KMS-11 (cell line): ENCODE data around the gene FEN1.

ENCODE experiments used
- H2AFZ ChIP-seq: fragments of 200-600 bp; sonication (generic); 2 replicates; pipeline ENCODE4 v1.6.1; 2016; ENCODE audit warnings: antibody characterized with exemption, mixed run types, low read depth
- H3K27ac ChIP-seq: fragments of 200-600 bp; sonication (generic); 2 replicates; pipeline ENCODE4 v1.6.1; 2016; ENCODE audit warnings: mild to moderate bottlenecking, mixed run types
- H3K27me3 ChIP-seq: fragments of 200-600 bp; sonication (generic); 2 replicates; pipeline ENCODE4 v1.6.1; 2017; ENCODE audit warnings: mild to moderate bottlenecking, low read depth, mixed run types, moderate library complexity; ENCODE audit not compliant: insufficient read depth
- H3K36me3 ChIP-seq: fragments of 200-600 bp; sonication (generic); 2 replicates; pipeline ENCODE4 v1.6.1; 2017; ENCODE audit warnings: mild to moderate bottlenecking, mixed run types; ENCODE audit not compliant: insufficient read depth
- H3K4me1 ChIP-seq: fragments of 200-600 bp; sonication (generic); 2 replicates; pipeline ENCODE4 v1.6.1; 2016; ENCODE audit warnings: mild to moderate bottlenecking, low read depth, mixed run types; ENCODE audit not compliant: poor library complexity, severe bottlenecking
- H3K4me2 ChIP-seq: fragments of 200-600 bp; sonication (generic); 2 replicates; pipeline ENCODE4 v1.7.0; 2016; ENCODE audit warnings: mild to moderate bottlenecking, mixed run types
- H3K4me3 ChIP-seq: fragments of 200-600 bp; sonication (generic); IDR thresholded peaks from 2 replicates; pipeline ENCODE4 v1.6.1; 2017; ENCODE audit warnings: low read depth, low read length, mixed read lengths; ENCODE audit not compliant: insufficient read depth
- H3K79me2 ChIP-seq: fragments of 200-600 bp; sonication (generic); 2 replicates; pipeline ENCODE4 v1.6.1; 2016; ENCODE audit warnings: low read depth, mixed run types; ENCODE audit not compliant: insufficient read depth
- H3K9ac ChIP-seq: fragments of 200-600 bp; sonication (generic); 2 replicates; pipeline ENCODE4 v1.6.1; 2016; ENCODE audit warnings: mild to moderate bottlenecking, mixed run types
- H4K20me1 ChIP-seq: fragments of 200-600 bp; sonication (generic); 2 replicates; pipeline ENCODE4 v1.6.1; 2016; ENCODE audit warnings: mild to moderate bottlenecking, mixed run types; ENCODE audit not compliant: insufficient read depth
- CTCF ChIP-seq: fragments of 200-600 bp; sonication (generic); conservative IDR thresholded peaks from 2 replicates; pipeline ENCODE4 v1.6.1; 2017; ENCODE audit warnings: low read depth, mild to moderate bottlenecking, antibody characterized with exemption, low read length, moderate library complexity, mixed read lengths

The FEN1 gene

DNA sequence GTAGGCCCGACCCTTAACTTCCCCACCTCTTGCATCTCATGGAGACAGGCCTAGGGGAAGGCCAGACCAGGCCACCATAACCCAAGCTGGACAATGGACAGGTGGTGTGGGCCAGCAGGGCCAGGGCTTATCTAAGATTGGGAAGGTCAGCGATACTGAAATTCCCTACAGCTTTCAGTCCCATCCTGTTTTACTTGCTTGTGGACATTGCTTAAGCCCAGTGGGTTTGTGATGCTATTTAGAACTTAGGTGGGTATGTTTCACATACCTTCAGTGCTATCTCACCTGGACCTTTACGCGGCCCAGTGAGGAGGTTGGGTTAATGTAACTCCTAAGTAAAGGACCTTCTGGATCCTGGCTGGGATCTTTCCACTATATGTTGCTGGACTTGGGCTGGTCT is 37.1 kb downstream of the FEN1 start:
- no peak overlapping the region for H3K4me2 ChIP-seq
- H3K4me3 ChIP-seq = no peak overlapping the region
- no peaks in the 10 kb centered on the region for H4K20me1 ChIP-seq
- H3K79me2 ChIP-seq = no peaks in the 10 kb centered on the region
- no peak overlapping the region for H3K9ac ChIP-seq
- H3K36me3 ChIP-seq = no peaks in the 10 kb centered on the region
- H3K4me1 ChIP-seq = no peaks in the 10 kb centered on the region
- H3K27me3 ChIP-seq = peaks cover 6% of the 10 kb centered on the region; the same call in 1 of the 2 replicates
- no peak for TF ChIP-seq CTCF
- no peak overlapping the region for H3K27ac ChIP-seq
- H2AFZ ChIP-seq = no peak overlapping the region

DNA sequence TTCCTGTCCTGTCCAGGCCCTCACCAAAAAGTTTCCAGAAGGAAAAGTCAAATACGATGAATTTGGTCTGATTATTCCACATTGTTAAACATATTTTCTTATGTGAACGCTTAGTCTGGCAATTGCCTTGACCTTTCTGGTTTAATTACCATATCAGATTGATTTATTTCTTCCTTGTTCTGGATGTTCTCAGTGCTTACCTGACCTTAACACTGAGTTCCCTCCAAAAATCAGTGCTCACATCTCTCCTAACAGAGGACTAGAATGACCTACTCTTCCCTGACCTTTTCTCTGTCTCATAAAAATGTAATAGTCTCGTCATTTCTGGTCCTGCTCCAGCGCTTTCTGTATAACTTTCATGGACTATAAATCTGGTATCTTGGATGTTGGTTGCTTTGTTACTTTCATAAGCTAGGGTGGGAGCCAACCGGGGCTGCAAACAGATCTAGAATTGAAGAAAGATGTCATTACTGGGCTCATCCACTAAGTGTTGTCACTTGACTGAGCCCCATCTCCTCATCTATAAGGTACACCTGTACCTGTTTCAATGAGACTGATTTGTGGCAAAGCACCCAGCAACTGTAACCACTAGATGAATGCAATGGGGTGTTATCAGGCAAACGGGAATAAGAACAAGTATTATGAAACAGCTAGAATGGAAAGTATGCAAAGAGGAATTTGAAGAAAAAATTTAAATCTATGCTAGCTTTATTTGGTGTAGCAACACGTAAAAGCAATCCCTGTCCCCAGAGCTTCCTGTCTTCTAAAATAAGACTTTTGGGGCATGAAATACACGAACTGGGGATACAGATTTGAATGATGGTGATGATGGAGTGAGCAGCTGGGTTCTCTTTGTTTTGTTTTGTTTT is 37.8 kb downstream of the FEN1 start:
- peaks cover 6% of the 10 kb centered on the region; the same call in 1 of the 2 replicates for H3K27me3 ChIP-seq
- H3K27ac ChIP-seq = no peak overlapping the region
- no peaks in the 10 kb centered on the region for H3K36me3 ChIP-seq
- H3K4me1 ChIP-seq = no peaks in the 10 kb centered on the region
- H3K9ac ChIP-seq = no peak overlapping the region
- no peaks in the 10 kb centered on the region for H3K79me2 ChIP-seq
- TF ChIP-seq CTCF = no peak
- no peak overlapping the region for H2AFZ ChIP-seq
- no peak overlapping the region for H3K4me2 ChIP-seq
- H3K4me3 ChIP-seq = no peak overlapping the region
- H4K20me1 ChIP-seq = no peaks in the 10 kb centered on the region

GRCh38 chr11:61832207-61832606 is 39.5 kb downstream of the FEN1 start:
- H3K4me1 ChIP-seq = no peaks in the 10 kb centered on the region
- no peak overlapping the region for H3K27ac ChIP-seq
- H2AFZ ChIP-seq = no peak overlapping the region
- no peaks in the 10 kb centered on the region for H3K79me2 ChIP-seq
- no peak overlapping the region for H3K4me3 ChIP-seq
- no peaks in the 10 kb centered on the region for H4K20me1 ChIP-seq
- H3K4me2 ChIP-seq = no peak overlapping the region
- no peak for TF ChIP-seq CTCF
- no peak overlapping the region for H3K9ac ChIP-seq
- peaks cover 6% of the 10 kb centered on the region; the same call in 1 of the 2 replicates for H3K27me3 ChIP-seq
- no peaks in the 10 kb centered on the region for H3K36me3 ChIP-seq

- no peak overlapping the region for H3K4me3 ChIP-seq
- H3K79me2 ChIP-seq = no peaks in the 10 kb centered on the region
- H3K4me2 ChIP-seq = no peak overlapping the region
- H3K27me3 ChIP-seq = peaks cover 6% of the 10 kb centered on the region; the same call in 1 of the 2 replicates
- H4K20me1 ChIP-seq = no peaks in the 10 kb centered on the region
- no peak for TF ChIP-seq CTCF
- H2AFZ ChIP-seq = no peak overlapping the region
- H3K27ac ChIP-seq = no peak overlapping the region
- H3K36me3 ChIP-seq = no peaks in the 10 kb centered on the region
- H3K4me1 ChIP-seq = no peaks in the 10 kb centered on the region
- H3K9ac ChIP-seq = no peak overlapping the region
These were observed 40.0 kb downstream of the FEN1 start for GRCh38 chr11:61832754-61833153.
